ENCODE results near the gene PCNX1.
"Not testable (repeated sequence)": the region's sequence is repeated elsewhere in the genome, so short reads cannot be mapped to it uniquely, and the experiment has no call there.

Gene PCNX1

DNA sequence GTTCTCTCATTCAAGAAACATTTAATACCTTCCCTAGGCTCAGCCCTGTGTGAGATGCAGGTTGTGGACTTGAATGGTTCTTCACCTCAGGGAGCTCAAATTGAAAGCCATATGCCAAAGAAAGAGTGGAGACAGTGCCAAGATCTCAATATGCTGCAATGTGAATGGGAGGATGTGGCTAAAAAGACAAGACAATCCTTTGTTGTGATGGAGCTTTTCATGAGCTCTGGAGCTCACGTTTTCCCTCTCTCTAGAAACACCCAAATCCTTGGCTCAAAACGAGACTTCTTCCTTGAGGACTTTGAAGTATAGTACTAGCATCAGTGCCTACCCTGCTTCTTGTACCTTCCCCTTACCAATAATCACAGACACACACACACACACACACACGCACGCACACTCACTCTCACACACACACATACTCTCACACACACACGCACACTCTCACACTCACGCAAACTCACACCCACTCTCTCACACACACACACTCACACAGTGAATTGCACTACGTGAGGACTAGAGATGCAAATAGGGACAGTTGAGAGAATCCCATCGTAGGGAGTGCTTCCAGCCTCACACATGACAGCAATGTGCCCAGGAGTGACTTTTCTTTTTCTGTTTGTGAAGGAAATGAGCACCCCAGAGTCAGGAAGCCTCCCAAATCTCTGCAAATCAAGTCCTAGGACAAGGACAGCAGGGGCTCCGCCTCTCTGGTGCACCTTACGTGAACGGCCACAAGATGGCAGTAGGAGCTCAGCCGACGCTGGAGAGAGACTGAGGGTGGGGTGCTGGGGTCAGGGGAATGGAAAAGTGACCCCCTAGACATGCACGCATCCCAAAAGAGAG lies 231.4 kb downstream of the PCNX1 start:
- no peaks in the 10 kb centered on the region for H3K36me3 ChIP-seq (ENCODE audit: insufficient read depth, low read length)
- H3K4me1 ChIP-seq (ENCODE audit: insufficient read depth, low read length), result no peaks in the 10 kb centered on the region
- peak overlapping the region in 1 of 2 donors; percentile 21 for H3K4me3 ChIP-seq (ENCODE audit: low read depth in 1 of 2, low read length in 2 of 2)
- H3K9ac ChIP-seq (ENCODE audit: low read length), result no peak overlapping the region
- H3K27ac ChIP-seq (ENCODE audit: low read depth, low read length), result no peak overlapping the region
- H3K27me3 ChIP-seq (ENCODE audit: control insufficient read depth in 1 of 2, insufficient read depth in 2 of 2, low read length in 2 of 2), result no peaks in the 10 kb centered on the region
- H3K9me3 ChIP-seq (ENCODE audit: low read length), result no peaks in the 10 kb centered on the region

DNA sequence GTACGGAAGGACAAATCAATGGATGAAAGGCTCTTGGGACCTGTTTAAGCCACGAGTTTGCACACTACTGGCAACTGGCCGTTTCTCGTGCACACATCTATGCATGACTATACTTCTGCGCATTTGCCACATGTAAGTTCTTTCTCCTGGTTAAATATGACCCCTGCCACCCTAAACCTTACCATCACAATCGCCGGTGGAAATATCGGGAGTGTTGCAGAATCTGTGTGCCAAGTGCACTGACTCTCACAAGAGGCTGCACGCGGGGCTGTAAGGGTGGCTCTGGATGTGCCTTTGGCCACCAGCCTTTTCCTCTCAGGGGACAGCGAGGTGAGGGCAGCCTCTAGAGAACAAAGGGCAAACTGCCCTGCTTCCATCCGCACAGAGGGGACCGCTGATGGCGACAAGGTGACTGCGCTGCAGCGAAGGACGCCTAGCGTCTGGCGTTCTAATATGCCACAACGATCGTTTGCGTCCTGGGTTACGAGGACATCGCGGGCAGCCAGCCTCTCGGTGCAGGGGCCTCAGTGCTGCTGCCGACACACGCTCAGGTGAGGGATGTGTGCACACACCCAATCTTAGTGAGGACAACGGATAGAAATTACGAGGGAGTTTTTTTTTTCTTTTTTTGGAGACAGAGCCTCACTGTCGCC lies 232.2 kb downstream of the PCNX1 start:
- no peaks in the 10 kb centered on the region for H3K4me1 ChIP-seq (ENCODE audit: insufficient read depth, low read length)
- H3K9me3 ChIP-seq (ENCODE audit: low read length), result no peaks in the 10 kb centered on the region
- peak overlapping the region in 1 of 2 donors; percentile 21 for H3K4me3 ChIP-seq (ENCODE audit: low read depth in 1 of 2, low read length in 2 of 2)
- no peaks in the 10 kb centered on the region for H3K36me3 ChIP-seq (ENCODE audit: insufficient read depth, low read length)
- H3K27me3 ChIP-seq (ENCODE audit: control insufficient read depth in 1 of 2, insufficient read depth in 2 of 2, low read length in 2 of 2), result no peaks in the 10 kb centered on the region
- H3K9ac ChIP-seq (ENCODE audit: low read length), result no peak overlapping the region
- no peak overlapping the region for H3K27ac ChIP-seq (ENCODE audit: low read depth, low read length)

DNA sequence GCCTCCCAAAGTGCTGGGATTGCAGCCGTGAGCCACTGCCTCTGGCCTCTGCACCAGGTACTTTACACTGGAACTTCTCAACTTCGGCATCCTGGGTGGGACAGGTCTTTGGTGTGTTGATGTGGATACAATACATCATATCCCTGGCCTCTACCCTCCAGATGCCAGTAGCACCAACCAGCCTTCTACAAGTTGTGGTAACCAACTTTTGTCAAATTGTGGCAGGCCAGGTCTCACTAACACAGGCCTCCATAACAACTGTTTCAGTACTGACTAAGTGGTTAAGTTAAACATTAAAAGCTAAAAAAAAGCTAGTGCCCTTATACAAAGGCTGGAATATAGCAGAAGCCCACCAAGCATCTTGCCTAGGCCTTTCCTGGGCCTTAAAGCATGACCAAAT lies 232.9 kb downstream of the PCNX1 start:
- no peak overlapping the region for H3K4me3 ChIP-seq (ENCODE audit: low read depth in 1 of 2, low read length in 2 of 2)
- no peaks in the 10 kb centered on the region for H3K4me1 ChIP-seq (ENCODE audit: insufficient read depth, low read length)
- no peak overlapping the region for H3K9ac ChIP-seq (ENCODE audit: low read length)
- H3K27me3 ChIP-seq (ENCODE audit: control insufficient read depth in 1 of 2, insufficient read depth in 2 of 2, low read length in 2 of 2), result no peaks in the 10 kb centered on the region
- H3K9me3 ChIP-seq (ENCODE audit: low read length), result no peaks in the 10 kb centered on the region
- no peaks in the 10 kb centered on the region for H3K36me3 ChIP-seq (ENCODE audit: insufficient read depth, low read length)
- no peak overlapping the region for H3K27ac ChIP-seq (ENCODE audit: low read depth, low read length)

DNA sequence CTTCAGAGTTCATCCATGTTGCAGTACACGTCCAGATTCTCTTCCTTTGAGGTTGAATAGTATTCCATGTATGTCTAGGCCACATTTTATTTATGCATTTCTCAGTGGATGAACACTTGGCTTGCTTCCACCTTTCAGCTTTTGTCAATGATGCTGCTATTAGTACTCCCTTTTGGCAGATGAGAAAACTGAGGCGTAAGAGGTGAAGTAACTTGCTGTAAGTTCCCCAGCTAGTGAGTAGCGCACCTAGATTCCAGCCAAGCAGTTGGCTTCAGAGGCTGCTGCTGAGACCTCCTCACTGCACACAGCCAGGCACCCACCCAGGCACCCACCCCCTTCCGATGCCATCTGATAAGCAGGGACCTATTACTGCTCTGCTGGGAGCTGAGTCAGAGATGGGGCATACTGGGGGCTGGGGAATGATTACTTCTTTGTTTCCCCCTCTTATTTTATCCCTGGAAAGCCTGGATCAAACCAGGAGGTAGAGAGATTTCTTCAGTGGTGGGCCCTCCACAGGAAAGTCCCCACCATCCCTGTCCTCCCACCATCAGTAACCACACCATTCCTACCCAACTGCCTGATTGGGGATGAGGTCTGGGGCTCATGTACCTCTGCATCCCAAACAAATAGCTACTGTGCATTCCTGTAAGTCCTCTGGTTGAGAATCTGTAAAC lies 234.6 kb downstream of the PCNX1 start:
- Histone ChIP-seq H3K4me3 (ENCODE audit: low read depth in 1 of 2, low read length in 2 of 2) (no peak overlapping the region), H3K27me3 (ENCODE audit: control insufficient read depth in 1 of 2, insufficient read depth in 2 of 2, low read length in 2 of 2) (no peaks in the 10 kb centered on the region), H3K9ac (ENCODE audit: low read length) (no peak overlapping the region), H3K27ac (ENCODE audit: low read depth, low read length) (no peak overlapping the region), H3K9me3 (ENCODE audit: low read length) (no peaks in the 10 kb centered on the region), H3K36me3 (ENCODE audit: insufficient read depth, low read length) (no peaks in the 10 kb centered on the region), H3K4me1 (ENCODE audit: insufficient read depth, low read length) (no peaks in the 10 kb centered on the region)

DNA sequence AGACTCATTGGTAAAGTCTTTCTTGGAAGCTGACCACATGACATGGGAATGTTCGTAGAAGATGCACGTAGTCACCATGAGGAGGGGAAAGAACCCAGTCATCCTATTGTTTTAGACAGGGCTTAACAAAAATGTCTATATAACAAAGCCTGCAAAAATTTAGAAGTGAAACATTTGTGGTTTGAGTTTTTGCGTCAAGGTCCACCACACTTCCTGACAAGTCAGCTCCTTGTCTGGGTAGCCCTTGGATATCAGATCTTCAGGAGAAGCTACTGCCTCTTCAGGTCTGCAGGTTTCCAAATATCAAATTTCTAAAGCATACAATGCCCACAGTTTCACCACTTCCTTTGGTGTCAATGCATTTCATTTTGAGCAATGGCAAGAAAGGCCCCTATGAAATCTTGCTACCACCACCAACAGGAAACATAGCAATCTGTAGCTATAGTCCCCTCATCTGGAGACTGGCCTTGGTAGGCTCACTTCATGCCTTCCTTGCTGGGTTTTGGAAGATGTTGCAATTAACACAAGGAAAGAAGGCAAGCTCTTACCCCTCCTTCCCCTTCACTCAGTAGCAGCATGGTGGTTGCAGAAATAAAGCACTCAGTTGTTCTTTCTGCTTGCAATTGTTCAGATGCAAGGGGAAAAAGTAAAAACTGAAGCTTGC lies 235.2 kb downstream of the PCNX1 start:
- Histone ChIP-seq H3K27ac (ENCODE audit: low read depth, low read length) (no peak overlapping the region), H3K27me3 (ENCODE audit: control insufficient read depth in 1 of 2, insufficient read depth in 2 of 2, low read length in 2 of 2) (no peaks in the 10 kb centered on the region), H3K9me3 (ENCODE audit: low read length) (no peaks in the 10 kb centered on the region), H3K4me3 (ENCODE audit: low read depth in 1 of 2, low read length in 2 of 2) (no peak overlapping the region), H3K36me3 (ENCODE audit: insufficient read depth, low read length) (no peaks in the 10 kb centered on the region), H3K9ac (ENCODE audit: low read length) (no peak overlapping the region), H3K4me1 (ENCODE audit: insufficient read depth, low read length) (no peaks in the 10 kb centered on the region)

DNA sequence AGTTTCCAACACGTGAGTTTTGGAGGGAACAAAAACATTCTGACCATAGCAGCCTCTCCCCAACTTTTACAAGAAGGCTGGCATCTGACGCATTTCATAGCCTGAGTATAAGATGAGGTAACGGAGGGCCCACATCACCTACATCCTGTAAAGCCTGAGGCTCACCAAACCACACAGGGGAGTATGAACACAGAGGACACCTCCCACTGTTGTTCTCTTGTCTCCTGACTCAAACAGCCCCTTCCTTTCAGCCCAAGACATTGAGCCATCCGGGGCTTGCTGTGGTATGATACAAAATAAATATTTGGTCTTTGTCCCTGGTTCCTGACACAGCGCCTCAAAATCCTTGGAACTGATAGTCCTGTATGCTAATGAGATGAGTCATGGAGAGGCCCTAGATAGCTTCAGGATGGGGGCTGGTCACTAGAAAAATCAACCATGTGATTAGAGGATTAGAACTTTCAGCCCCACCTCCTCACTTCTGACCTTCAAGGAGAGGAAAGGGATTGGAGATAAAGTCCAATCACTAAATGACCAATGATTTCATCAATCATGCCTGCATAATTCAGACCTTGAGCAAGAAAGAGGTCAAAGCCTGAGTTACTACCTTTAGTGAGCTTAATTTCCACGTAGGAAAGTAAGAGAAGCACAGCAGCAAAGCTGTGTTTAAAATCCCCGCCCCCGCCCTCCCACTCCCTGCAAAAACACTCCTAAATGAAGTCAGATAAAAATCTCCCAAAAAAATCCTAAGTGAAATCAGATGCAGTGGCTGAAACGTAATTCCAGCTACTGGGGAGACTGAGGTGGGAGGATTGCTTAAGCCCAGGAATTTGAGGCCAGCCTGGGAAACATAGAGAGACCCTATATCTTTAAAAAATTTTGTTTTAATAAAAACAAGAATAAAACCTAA lies 236.4 kb downstream of the PCNX1 start:
- no peaks in the 10 kb centered on the region for H3K36me3 ChIP-seq (ENCODE audit: insufficient read depth, low read length)
- no peak overlapping the region for H3K27ac ChIP-seq (ENCODE audit: low read depth, low read length)

DNA sequence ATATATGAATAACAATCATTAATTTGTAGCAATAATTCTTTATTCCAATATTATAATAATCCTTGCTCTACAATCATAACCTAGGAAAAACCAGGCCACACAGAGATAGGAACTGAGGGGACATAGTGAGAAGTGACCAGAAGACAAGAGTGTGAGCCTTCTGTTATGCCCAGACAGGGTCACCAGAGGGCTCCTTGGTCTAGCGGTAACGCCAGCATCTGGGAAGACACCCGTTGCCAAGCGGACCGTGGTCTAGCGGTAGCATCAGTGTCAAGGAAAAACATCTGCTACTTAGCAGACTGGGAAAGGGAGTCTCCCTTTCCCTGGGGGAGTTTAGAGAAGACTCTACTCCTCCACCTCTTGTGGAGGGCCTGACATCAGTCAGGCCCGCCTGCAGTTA lies 240.1 kb downstream of the PCNX1 start:
- H3K4me1 ChIP-seq (ENCODE audit: insufficient read depth, low read length); H3K36me3 ChIP-seq (ENCODE audit: insufficient read depth, low read length); H3K9ac ChIP-seq (ENCODE audit: low read length); H3K4me3 ChIP-seq (ENCODE audit: low read depth in 1 of 2, low read length in 2 of 2); H3K27me3 ChIP-seq (ENCODE audit: control insufficient read depth in 1 of 2, insufficient read depth in 2 of 2, low read length in 2 of 2); H3K9me3 ChIP-seq (ENCODE audit: low read length); H3K27ac ChIP-seq (ENCODE audit: low read depth, low read length): not testable (repeated sequence)

More for the DNA sequence above, 236.4 kb downstream of the PCNX1 start:
- no peaks in the 10 kb centered on the region for H3K27me3 ChIP-seq (ENCODE audit: control insufficient read depth in 1 of 2, insufficient read depth in 2 of 2, low read length in 2 of 2)
- no peak overlapping the region for H3K4me3 ChIP-seq (ENCODE audit: low read depth in 1 of 2, low read length in 2 of 2)
- no peaks in the 10 kb centered on the region for H3K4me1 ChIP-seq (ENCODE audit: insufficient read depth, low read length)
- H3K9me3 ChIP-seq (ENCODE audit: low read length), result no peaks in the 10 kb centered on the region
- H3K9ac ChIP-seq (ENCODE audit: low read length), result no peak overlapping the region

DNA sequence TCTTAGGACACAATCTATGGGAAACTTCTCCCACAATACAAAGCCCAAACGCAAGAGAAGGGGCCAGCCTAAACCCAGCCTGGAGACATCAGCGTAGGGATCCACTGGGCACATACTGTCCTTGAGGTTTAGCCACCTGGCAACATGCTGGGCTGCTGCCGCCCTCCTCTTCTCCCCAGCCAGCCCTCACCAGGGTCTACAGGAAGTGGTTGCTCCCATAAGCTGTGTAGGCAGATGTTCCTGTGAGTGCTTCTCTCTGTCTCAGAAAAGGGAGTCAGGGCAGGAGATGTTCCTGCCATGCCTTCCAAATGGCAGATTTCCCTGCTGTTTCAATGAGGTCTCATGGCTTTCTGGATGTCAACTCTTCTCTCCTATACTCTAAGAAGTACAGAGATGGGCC lies 241.4 kb downstream of the PCNX1 start:
- Histone ChIP-seq H3K4me1 (ENCODE audit: insufficient read depth, low read length) (no peaks in the 10 kb centered on the region), H3K9ac (ENCODE audit: low read length) (no peak overlapping the region), H3K36me3 (ENCODE audit: insufficient read depth, low read length) (no peaks in the 10 kb centered on the region)

DNA sequence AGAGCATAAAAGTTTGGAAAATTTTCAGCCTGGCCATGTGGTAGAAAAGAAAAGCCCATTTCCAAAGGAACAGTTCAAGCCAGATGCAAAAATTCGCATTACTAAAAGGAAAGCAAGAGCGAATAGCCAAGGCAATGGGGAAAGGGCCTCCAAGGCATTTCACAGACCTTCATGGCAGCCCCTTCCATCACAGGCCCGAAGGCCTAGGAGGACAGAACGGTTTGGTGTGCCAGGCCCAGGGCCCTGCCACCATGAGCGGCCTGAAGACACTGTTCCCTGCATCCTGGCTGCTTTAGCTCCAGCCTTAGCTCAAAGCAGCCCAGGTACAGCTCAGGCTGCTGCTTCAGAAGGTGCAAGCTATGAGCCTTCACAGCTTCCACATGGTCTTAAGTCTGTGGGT lies 243.5 kb downstream of the PCNX1 start:
- Histone ChIP-seq H3K4me3 (ENCODE audit: low read depth in 1 of 2, low read length in 2 of 2) (no peak overlapping the region), H3K27ac (ENCODE audit: low read depth, low read length) (no peak overlapping the region), H3K36me3 (ENCODE audit: insufficient read depth, low read length) (no peaks in the 10 kb centered on the region), H3K9me3 (ENCODE audit: low read length) (peaks cover 6% of the 10 kb centered on the region), H3K4me1 (ENCODE audit: insufficient read depth, low read length) (no peaks in the 10 kb centered on the region), H3K9ac (ENCODE audit: low read length) (no peak overlapping the region), H3K27me3 (ENCODE audit: control insufficient read depth in 1 of 2, insufficient read depth in 2 of 2, low read length in 2 of 2) (no peaks in the 10 kb centered on the region)

More for the DNA sequence above, 241.4 kb downstream of the PCNX1 start:
- Histone ChIP-seq H3K4me3 (ENCODE audit: low read depth in 1 of 2, low read length in 2 of 2) (no peak overlapping the region), H3K9me3 (ENCODE audit: low read length) (peaks cover 6% of the 10 kb centered on the region), H3K27ac (ENCODE audit: low read depth, low read length) (no peak overlapping the region), H3K27me3 (ENCODE audit: control insufficient read depth in 1 of 2, insufficient read depth in 2 of 2, low read length in 2 of 2) (no peaks in the 10 kb centered on the region)

DNA sequence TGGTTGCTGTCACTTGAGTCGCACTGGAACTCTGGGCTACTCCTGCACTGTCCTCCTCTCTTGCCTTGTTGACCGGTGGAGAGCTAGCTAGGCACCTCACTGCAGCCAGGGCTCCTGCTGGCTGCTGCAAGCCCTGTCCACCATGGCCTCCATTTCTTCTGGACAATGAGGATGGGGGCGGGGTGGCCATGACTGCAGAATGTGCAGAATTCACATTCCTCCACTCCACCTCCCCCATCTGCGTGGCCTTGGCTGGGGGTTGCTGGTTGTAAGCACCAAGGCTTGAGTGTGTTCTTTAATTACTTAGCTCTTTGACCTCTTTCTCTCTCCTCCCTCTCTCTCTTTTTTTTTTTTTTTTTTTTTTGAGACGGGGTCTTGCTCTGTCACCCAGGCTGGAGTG lies 248.5 kb downstream of the PCNX1 start:
- Histone ChIP-seq H3K27me3 (ENCODE audit: control insufficient read depth in 1 of 2, insufficient read depth in 2 of 2, low read length in 2 of 2) (no peaks in the 10 kb centered on the region), H3K4me3 (ENCODE audit: low read depth in 1 of 2, low read length in 2 of 2) (no peak overlapping the region)

More for the DNA sequence above, 248.5 kb downstream of the PCNX1 start:
- Histone ChIP-seq H3K9me3 (ENCODE audit: low read length) (no peaks in the 10 kb centered on the region), H3K36me3 (ENCODE audit: insufficient read depth, low read length) (no peaks in the 10 kb centered on the region), H3K4me1 (ENCODE audit: insufficient read depth, low read length) (no peaks in the 10 kb centered on the region), H3K27ac (ENCODE audit: low read depth, low read length) (no peak overlapping the region), H3K9ac (ENCODE audit: low read length) (no peak overlapping the region)
